Stimulated activated memory B cell treated with anti-CD40 and anti-IgM and Interleukin-4, amounts not matched to agents 10 μg/mL and 1 μg/mL and 100 μg/mL, for 72 hours (primary cell): ENCODE data around the gene GRB10.
"Not testable (repeated sequence)": the region's sequence is repeated elsewhere in the genome, so short reads cannot be mapped to it uniquely, and the experiment has no call there.

Source experiments
- ATAC-seq: fragments of 150-1000 bp; cut with Tn5 transposase; 2 replicates; pipeline ENCODE4 v1.10.0; 2021
- H3K27ac Mint-ChIP-seq: one replicate; pipeline ENCODE4 v1.8.0; 2022; ENCODE audit warnings: mild to moderate bottlenecking, mixed read lengths
- H3K27me3 Mint-ChIP-seq: one replicate; pipeline ENCODE4 v1.8.0; 2022; ENCODE audit warnings: mixed read lengths
- H3K36me3 Mint-ChIP-seq: one replicate; pipeline ENCODE4 v1.8.0; 2022; ENCODE audit warnings: mixed read lengths
- H3K4me1 Mint-ChIP-seq: one replicate; pipeline ENCODE4 v1.8.0; 2022; ENCODE audit warnings: mixed read lengths
- H3K4me3 Mint-ChIP-seq: one replicate; pipeline ENCODE4 v1.8.0; 2022; ENCODE audit warnings: mild to moderate bottlenecking, moderate library complexity, mixed read lengths
- H3K9me3 Mint-ChIP-seq: one replicate; pipeline ENCODE4 v1.8.0; 2022; ENCODE audit warnings: mixed read lengths

GRB10 gene

DNA sequence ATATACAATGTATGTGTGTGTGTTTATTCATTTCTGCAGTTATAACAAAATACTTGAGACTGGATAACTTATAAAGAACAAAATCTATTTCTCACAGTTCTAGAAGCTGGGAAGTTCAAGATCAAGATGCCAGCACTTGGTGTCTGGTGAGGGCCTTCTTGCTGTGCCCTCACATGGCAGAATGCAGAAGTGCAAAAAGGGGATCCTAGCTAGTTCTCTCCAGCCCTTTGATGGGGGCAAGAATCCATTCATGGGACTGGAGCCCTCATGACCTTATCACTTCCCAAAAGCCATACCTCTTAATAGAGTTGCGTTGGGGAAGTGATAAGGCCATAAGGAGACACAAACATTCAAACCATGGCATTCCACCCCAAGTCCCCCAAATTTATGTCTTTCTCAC is 8.4 kb downstream of the GRB10 start:
- no peak for ATAC-seq
- Mint-ChIP-seq H3K4me3 (no peak overlapping the region), H3K36me3 (no peaks in the 10 kb centered on the region), H3K9me3 (peaks cover 15% of the 10 kb centered on the region), H3K27ac (no peak overlapping the region), H3K4me1 (no peaks in the 10 kb centered on the region), H3K27me3 (peaks cover 40% of the 10 kb centered on the region)

- not testable (repeated sequence) for H3K36me3 Mint-ChIP-seq, H3K4me3 Mint-ChIP-seq, H3K4me1 Mint-ChIP-seq, ATAC-seq, H3K27ac Mint-ChIP-seq
- Mint-ChIP-seq H3K9me3 (peaks cover 15% of the 10 kb centered on the region), H3K27me3 (peaks cover 52% of the 10 kb centered on the region)
These were observed 9.6 kb downstream of the GRB10 start for GRCh38 chr7:50773071-50773470.

GRCh38 chr7:50771120-50772002 is 11.3 kb downstream of the GRB10 start:
- ATAC-seq: no peak
- no peaks in the 10 kb centered on the region for H3K4me1 Mint-ChIP-seq
- no peaks in the 10 kb centered on the region for H3K36me3 Mint-ChIP-seq
- H3K27ac Mint-ChIP-seq: no peak overlapping the region
- H3K27me3 Mint-ChIP-seq: peaks cover 47% of the 10 kb centered on the region
- peaks cover 7% of the 10 kb centered on the region for H3K9me3 Mint-ChIP-seq
- H3K4me3 Mint-ChIP-seq: no peak overlapping the region

- no peak overlapping the region for H3K4me3 Mint-ChIP-seq
- peaks cover 29% of the 10 kb centered on the region for H3K27me3 Mint-ChIP-seq
- no peak overlapping the region for H3K27ac Mint-ChIP-seq
- no peak for ATAC-seq
- no peaks in the 10 kb centered on the region for H3K36me3 Mint-ChIP-seq
- H3K4me1 Mint-ChIP-seq: no peaks in the 10 kb centered on the region
- peaks cover 10% of the 10 kb centered on the region for H3K9me3 Mint-ChIP-seq
These were observed 13.9 kb downstream of the GRB10 start for GRCh38 chr7:50768485-50769474.

DNA sequence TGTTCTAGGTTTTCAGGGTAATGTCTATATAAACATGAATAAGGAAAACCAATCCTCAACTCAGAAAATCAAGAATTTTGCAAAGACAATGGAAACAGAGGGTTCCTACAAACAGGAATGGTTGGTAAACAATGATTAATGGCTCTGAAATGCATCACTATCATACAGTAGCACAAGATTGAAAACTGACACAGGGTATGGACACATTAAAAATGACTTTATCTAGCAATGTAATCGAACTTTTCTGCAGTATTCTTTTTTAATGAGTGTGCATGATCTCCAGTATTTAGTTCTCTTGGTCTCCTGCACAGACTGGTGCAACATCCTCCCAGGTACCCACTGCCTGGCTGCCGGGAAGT is 15.9 kb downstream of the GRB10 start:
- Mint-ChIP-seq H3K27me3 (peaks cover 35% of the 10 kb centered on the region), H3K4me3 (no peak overlapping the region), H3K36me3 (no peaks in the 10 kb centered on the region), H3K27ac (no peak overlapping the region), H3K4me1 (no peaks in the 10 kb centered on the region), H3K9me3 (peaks cover 6% of the 10 kb centered on the region)
- ATAC-seq: no peak

- Mint-ChIP-seq H3K27ac (no peak overlapping the region), H3K36me3 (no peaks in the 10 kb centered on the region), H3K27me3 (peaks cover 35% of the 10 kb centered on the region), H3K4me1 (no peaks in the 10 kb centered on the region), H3K9me3 (peaks cover 6% of the 10 kb centered on the region), H3K4me3 (no peak overlapping the region)
- no peak for ATAC-seq
These were observed 16.4 kb downstream of the GRB10 start for GRCh38 chr7:50766106-50766848.

- Mint-ChIP-seq H3K4me3 (no peak overlapping the region), H3K36me3 (no peaks in the 10 kb centered on the region), H3K4me1 (no peaks in the 10 kb centered on the region), H3K9me3 (peaks cover 6% of the 10 kb centered on the region), H3K27me3 (peaks cover 13% of the 10 kb centered on the region), H3K27ac (no peak overlapping the region)
- no peak for ATAC-seq
These were observed 20.4 kb downstream of the GRB10 start for GRCh38 chr7:50762337-50762736.

DNA sequence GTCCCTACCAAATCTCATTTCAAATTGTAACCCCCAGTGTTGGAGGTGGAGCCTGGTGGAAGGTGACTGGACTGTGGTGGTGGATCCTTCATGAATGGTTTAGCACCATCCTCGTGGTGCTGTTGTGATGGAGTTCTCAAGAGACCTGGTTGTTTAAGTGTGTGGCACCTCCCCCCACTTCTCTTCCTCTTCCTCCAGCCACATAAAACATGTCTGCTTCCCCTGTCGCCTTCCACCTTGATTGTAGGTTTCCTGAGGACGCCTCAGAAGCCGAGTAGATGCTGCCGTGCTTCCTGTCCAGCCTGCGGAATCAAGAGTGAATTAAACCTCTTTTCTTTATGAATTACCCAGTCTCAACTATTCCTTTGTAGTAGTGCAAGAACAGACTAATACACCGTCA is 21.0 kb downstream of the GRB10 start:
- H3K9me3 Mint-ChIP-seq: peaks cover 6% of the 10 kb centered on the region
- no peaks in the 10 kb centered on the region for H3K4me1 Mint-ChIP-seq
- no peak overlapping the region for H3K4me3 Mint-ChIP-seq
- no peak for ATAC-seq
- no peaks in the 10 kb centered on the region for H3K36me3 Mint-ChIP-seq
- no peak overlapping the region for H3K27ac Mint-ChIP-seq
- peaks cover 13% of the 10 kb centered on the region for H3K27me3 Mint-ChIP-seq

DNA sequence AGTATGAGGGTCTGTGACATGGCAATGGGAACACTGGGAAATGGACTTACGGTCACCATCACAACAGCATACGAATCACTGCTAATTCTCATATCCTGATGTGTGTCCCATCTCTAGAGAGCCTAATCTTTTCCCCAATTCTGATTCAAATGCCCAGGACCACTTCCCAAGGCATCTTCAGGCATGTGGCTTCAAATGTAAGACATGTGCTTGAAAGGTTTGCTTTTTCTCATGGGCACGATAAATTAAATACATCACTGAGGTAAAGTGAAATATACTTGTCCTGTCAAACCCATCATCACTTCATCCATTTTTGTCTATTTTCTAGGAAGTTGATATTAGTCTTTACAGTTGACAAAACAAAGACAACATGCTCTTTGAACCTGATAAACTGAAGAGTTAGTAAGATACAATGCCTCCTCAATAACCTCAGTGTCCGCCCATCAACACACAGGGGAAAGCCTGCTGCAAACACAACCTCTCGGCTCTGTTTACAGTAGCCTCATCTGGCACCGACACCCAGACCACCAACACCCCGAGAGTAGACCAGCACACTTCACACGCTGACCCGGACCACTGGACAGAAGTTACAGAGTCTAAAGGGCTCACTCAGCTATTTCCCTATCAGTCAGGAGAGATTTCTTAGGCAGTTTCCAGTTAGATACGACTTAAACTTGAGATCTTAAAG is 24.8 kb downstream of the GRB10 start:
- Mint-ChIP-seq H3K4me3 (no peak overlapping the region), H3K27me3 (no peaks in the 10 kb centered on the region), H3K9me3 (no peaks in the 10 kb centered on the region), H3K27ac (no peak overlapping the region), H3K4me1 (no peaks in the 10 kb centered on the region), H3K36me3 (no peaks in the 10 kb centered on the region)
- ATAC-seq: no peak

DNA sequence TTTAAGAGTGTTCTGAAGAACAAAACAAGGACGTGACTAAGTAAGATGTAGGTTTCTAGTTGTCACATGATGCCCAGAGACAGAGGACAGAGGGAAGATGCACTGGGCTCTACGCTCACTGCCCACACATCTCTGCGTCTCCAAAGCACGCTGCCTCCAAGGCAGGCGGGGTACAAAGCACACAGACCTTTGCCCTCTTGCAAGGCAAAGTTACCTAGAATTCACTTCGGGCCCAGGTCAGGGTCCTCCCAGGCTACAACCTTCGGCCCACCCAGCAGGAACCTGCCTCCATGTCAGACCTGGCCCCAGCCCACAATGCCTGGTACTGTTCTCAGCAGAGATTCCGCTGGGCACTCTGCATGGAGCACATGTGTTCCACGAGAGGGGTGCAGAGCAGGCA is 26.5 kb downstream of the GRB10 start:
- ATAC-seq: no peak
- Mint-ChIP-seq H3K4me1 (no peaks in the 10 kb centered on the region), H3K36me3 (no peaks in the 10 kb centered on the region), H3K27me3 (peaks cover 2% of the 10 kb centered on the region), H3K4me3 (no peak overlapping the region), H3K9me3 (no peaks in the 10 kb centered on the region), H3K27ac (no peak overlapping the region)

GRCh38 chr7:50754684-50755083 is 28.0 kb downstream of the GRB10 start:
- H3K27ac Mint-ChIP-seq: no peak overlapping the region
- H3K36me3 Mint-ChIP-seq: no peaks in the 10 kb centered on the region

GRCh38 chr7:50754241-50754640 is 28.5 kb downstream of the GRB10 start:
- ATAC-seq: no peak

More at GRCh38 chr7:50754684-50755083, 28.0 kb downstream of the GRB10 start:
- Mint-ChIP-seq H3K27me3 (peaks cover 10% of the 10 kb centered on the region), H3K9me3 (no peaks in the 10 kb centered on the region), H3K4me3 (no peak overlapping the region), H3K4me1 (no peaks in the 10 kb centered on the region)
- no peak for ATAC-seq

DNA sequence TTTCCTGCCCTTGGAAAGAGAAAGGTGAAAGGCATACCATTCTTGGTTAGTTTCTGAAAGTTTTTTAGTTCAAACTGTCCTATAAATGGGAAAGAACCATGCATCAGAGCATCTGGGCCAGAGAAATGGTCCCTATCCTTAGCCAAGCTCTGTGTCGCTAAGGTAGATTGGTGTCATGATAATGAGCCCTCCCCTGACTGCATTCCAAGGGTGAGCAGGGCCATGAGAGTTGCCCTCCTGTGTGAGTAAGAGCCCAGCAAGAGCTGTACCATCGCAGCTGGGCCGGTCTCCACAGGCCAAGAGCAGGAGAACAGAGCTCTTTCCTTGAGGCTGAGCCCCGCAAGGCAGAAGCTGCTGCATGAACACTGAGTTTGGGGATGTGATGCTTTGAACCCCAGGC is 30.3 kb downstream of the GRB10 start:
- H3K27me3 Mint-ChIP-seq: peaks cover 23% of the 10 kb centered on the region
- H3K9me3 Mint-ChIP-seq: no peaks in the 10 kb centered on the region
- no peak overlapping the region for H3K4me3 Mint-ChIP-seq
- no peaks in the 10 kb centered on the region for H3K36me3 Mint-ChIP-seq
- H3K4me1 Mint-ChIP-seq: no peaks in the 10 kb centered on the region
- ATAC-seq: no peak
- H3K27ac Mint-ChIP-seq: no peak overlapping the region

More at GRCh38 chr7:50754241-50754640, 28.5 kb downstream of the GRB10 start:
- Mint-ChIP-seq H3K4me3 (no peak overlapping the region), H3K27me3 (peaks cover 10% of the 10 kb centered on the region), H3K36me3 (no peaks in the 10 kb centered on the region), H3K9me3 (no peaks in the 10 kb centered on the region), H3K4me1 (no peaks in the 10 kb centered on the region), H3K27ac (no peak overlapping the region)

- H3K4me3 Mint-ChIP-seq: no peak overlapping the region
- peaks cover 36% of the 10 kb centered on the region for H3K27me3 Mint-ChIP-seq
- ATAC-seq: no peak
- no peaks in the 10 kb centered on the region for H3K4me1 Mint-ChIP-seq
- H3K9me3 Mint-ChIP-seq: no peaks in the 10 kb centered on the region
- no peaks in the 10 kb centered on the region for H3K36me3 Mint-ChIP-seq
- no peak overlapping the region for H3K27ac Mint-ChIP-seq
These were observed 31.6 kb downstream of the GRB10 start for GRCh38 chr7:50751146-50751545.
